ENCODE data around the gene NOL7.

- TF ChIP-seq CTCF (conservative IDR thresholded peaks at IDR 0.05; ENCODE audit: low read depth, low read length) = no peak
- no peak for TF ChIP-seq EZH2phosphoT487 (IDR thresholded peaks at IDR 0.05; ENCODE audit: borderline replicate concordance, low read length)
Observed at GRCh38 chr6:13662651-13663334, 47.7 kb downstream of the NOL7 start.

Data from PC-3 (cell line).